Thoracic aorta (tissue), 2 donors: ENCODE measurements around the gene ASS1. TPM values are rescaled to one million over a fixed set of nuclear protein-coding genes. Genes with fewer than 3 reads are reported as not detected.

Source experiments
- ATAC-seq: fragments of 150-250 bp; one replicate; pipeline ENCODE4 v1.8.0; 2017; ENCODE audit warnings: low read depth; ENCODE audit not compliant: insufficient number of reproducible peaks, low FRiP score
- DNase-seq: peaks from one replicate; pipeline ENCODE4 v3.0.0-alpha.2; 2020; ENCODE audit warnings: low spot score
- H3K27ac ChIP-seq, 2 donors: fragments of 200-600 bp; sonication (generic); 1 replicate in 1 of 2; 2 replicates in 1 of 2; pipeline ENCODE4 v1.5.1; 2016; ENCODE audit warnings: mild to moderate bottlenecking in 2 of 2, moderate library complexity in 2 of 2
- H3K27me3 ChIP-seq: fragments of 200-600 bp; sonication (generic); replicated peaks from 2 replicates; pipeline ENCODE4 v1.6.0; 2016; ENCODE audit warnings: mild to moderate bottlenecking; ENCODE audit not compliant: insufficient read depth
- H3K36me3 ChIP-seq: fragments of 200-600 bp; sonication (generic); one replicate; pipeline ENCODE4 v1.5.1; 2016
- H3K4me1 ChIP-seq, 2 donors: fragments of 200-600 bp; sonication (generic); 1 replicate in 1 of 2; 2 replicates in 1 of 2; pipeline versions ENCODE4 v1.5.1 to v1.6.0; 2016; ENCODE audit warnings: low read depth in 2 of 2, mild to moderate bottlenecking in 1 of 2; ENCODE audit not compliant: control insufficient read depth in 1 of 2
- H3K4me3 ChIP-seq: fragments of 200-600 bp; sonication (generic); 2 replicates; pipeline ENCODE4 v1.5.1; 2016; ENCODE audit warnings: mild to moderate bottlenecking
- H3K9me3 ChIP-seq: fragments of 200-600 bp; sonication (generic); 2 replicates; pipeline ENCODE4 v1.5.1; 2016
- total RNA-seq, 2 donors: library from RNA; depleted of rRNA; stranded (reverse); fragments of >200 nt; gene quantifications; one replicate each; pipeline versions ENCODE4 v1.1.0 to v1.2.3, GENCODE V29; 2016
- TF ChIP-seq, protein P1 (sequence below): fragments of 200-600 bp; sonication (generic); IDR thresholded peaks from one replicate; pipeline ENCODE4 v1.5.1; 2019; ENCODE audit warnings: antibody characterized with exemption

The ASS1 gene
- total RNA-seq, 2 donors from 2014 or later, result 65.4 to 81.7 TPM

DNA sequence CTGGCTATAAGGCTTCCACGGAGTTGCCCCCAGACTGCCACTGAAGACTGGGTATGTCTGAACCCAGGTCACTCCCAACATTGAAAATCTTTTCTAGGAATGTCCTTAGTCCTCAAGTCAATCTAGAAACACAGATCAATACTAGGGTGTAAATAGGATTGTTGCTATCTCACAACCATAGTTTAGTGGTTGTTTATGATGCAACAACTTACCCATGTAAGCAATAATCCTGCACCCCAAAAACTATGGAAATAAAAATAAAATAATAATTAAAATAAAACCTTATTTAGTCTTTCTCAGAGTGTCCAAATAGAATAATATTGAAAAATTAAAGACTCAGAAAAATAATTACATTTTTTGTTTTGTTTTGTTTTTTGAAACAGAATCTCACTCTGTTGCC, 68.3 kb downstream of the ASS1 start:
- no peak for ATAC-seq
- H3K9me3 ChIP-seq, result no peaks in the 10 kb centered on the region
- H3K27me3 ChIP-seq, result no peaks in the 10 kb centered on the region
- no peaks in the 10 kb centered on the region for H3K36me3 ChIP-seq
- H3K4me3 ChIP-seq, result no peak overlapping the region
- H3K27ac ChIP-seq, result no peak overlapping the region
- DNase-seq, result no peak
- TF ChIP-seq, protein P1, sequence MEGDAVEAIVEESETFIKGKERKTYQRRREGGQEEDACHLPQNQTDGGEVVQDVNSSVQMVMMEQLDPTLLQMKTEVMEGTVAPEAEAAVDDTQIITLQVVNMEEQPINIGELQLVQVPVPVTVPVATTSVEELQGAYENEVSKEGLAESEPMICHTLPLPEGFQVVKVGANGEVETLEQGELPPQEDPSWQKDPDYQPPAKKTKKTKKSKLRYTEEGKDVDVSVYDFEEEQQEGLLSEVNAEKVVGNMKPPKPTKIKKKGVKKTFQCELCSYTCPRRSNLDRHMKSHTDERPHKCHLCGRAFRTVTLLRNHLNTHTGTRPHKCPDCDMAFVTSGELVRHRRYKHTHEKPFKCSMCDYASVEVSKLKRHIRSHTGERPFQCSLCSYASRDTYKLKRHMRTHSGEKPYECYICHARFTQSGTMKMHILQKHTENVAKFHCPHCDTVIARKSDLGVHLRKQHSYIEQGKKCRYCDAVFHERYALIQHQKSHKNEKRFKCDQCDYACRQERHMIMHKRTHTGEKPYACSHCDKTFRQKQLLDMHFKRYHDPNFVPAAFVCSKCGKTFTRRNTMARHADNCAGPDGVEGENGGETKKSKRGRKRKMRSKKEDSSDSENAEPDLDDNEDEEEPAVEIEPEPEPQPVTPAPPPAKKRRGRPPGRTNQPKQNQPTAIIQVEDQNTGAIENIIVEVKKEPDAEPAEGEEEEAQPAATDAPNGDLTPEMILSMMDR, result no peak
- no peaks in the 10 kb centered on the region for H3K4me1 ChIP-seq

DNA sequence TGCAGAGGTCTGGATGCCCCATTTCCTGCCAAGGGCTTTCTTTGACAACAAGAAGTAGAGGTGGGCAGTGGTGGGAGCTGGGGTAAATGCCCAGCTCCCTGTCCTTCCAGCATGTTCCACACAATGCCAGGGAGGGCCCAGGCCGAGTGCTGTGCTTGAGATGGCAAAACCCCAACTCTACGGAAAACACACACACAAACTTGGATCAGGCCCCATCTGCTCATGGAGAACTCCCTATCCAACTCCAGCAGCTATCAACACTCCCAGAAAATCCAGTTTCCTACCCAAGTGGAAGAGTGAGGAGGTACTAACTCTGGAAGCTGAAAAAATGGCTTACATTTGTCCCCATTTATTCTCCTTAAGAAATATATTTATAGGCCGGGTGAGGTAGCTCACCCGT, 73.5 kb downstream of the ASS1 start:
- no peaks in the 10 kb centered on the region for H3K36me3 ChIP-seq
- H3K27me3 ChIP-seq, result no peaks in the 10 kb centered on the region
- no peak overlapping the region for H3K4me3 ChIP-seq
- H3K4me1 ChIP-seq, result no peaks in the 10 kb centered on the region
- TF ChIP-seq, protein P1, result no peak
- ATAC-seq, result no peak
- H3K9me3 ChIP-seq, result no peaks in the 10 kb centered on the region
- H3K27ac ChIP-seq, result no peak overlapping the region
- DNase-seq, result no peak

DNA sequence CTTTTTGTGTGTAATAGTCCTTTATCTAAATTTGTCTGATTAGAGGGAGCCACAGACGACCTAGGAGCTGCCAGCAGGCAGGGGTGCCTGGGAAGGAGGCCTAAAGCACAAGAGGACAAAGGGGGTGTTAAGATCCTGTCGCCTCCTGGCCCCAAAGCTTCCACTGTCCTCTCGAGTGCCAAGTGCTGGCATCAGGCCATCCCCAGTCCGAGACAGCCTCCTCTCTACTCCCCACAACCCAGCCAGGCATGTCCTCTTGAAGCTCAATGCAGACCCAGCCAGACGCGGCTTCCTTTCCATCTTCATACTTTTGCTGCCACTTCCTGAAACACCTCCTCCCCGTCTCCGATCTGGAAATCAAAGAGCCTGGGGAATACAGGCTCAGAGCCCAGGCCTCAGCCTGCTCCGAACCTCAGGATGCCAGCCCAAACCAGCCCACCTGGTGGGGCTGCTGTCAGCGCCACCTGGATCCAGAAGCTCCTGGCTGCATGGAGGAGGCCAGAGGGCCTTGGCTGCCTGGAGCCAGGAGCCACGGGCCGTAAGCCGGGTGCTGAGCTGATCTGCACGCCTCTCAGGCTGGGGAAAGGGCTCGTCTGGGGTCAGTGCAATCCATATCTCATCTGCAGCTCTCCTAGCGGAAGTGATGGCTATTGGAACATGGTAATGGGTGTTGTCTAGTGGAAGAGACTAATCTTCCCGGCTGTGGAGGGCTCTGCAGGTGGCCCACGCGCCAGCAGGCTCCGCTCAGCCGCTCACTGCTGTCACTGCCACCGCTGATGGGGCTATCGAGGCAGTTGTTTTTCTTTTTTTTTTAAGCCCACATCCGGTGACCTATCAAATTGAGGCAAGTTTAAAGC, 74.4 kb downstream of the ASS1 start:
- Histone ChIP-seq H3K27ac (no peak overlapping the region), H3K9me3 (no peaks in the 10 kb centered on the region), H3K4me1 (no peaks in the 10 kb centered on the region), H3K36me3 (no peaks in the 10 kb centered on the region), H3K27me3 (no peaks in the 10 kb centered on the region), H3K4me3 (no peak overlapping the region)
- ATAC-seq (no peak), DNase-seq (no peak)
- TF ChIP-seq, protein P1, result no peak

DNA sequence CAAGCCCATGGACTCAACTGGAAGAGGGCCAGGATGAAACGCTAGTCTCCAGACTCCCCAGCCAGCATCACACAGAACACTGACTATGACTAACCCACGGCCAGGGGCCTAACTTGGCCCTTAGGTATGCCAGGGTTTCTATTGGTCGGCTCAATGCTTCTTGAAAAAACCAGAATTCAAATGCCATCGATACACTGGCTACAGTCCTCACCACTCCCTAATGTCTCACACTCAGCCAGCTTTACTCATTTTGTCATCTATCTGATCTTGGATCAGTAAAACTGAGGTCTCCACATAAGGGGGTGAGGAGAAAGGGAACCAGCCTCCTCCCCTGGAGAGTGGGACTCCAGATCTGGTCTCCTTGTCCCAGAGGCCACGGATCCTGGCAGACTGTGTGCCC, 75.2 kb downstream of the ASS1 start:
- Histone ChIP-seq H3K4me1 (no peaks in the 10 kb centered on the region), H3K4me3 (no peak overlapping the region), H3K9me3 (no peaks in the 10 kb centered on the region), H3K27me3 (no peaks in the 10 kb centered on the region), H3K36me3 (no peaks in the 10 kb centered on the region), H3K27ac (no peak overlapping the region)
- DNase-seq (no peak), ATAC-seq (no peak)
- TF ChIP-seq, protein P1, result no peak

DNA sequence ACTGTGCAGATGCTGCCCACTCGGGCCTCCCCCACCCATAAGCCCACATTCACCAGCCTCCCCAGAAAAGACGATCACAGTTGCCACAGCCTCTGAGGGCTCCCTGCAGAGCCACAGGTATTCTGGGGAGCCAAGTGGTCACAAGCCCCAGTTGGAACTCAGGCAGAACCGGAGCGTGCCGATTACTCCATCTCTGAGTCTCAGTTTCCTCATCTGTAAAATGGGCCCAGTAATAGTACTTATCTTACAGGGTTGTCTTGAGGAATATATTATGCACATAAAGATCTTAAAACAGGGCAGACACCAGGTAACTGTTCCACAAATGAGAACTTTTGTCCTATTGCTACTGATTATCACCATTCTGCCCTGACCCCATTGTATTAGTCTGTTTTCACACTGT, 77.0 kb downstream of the ASS1 start:
- TF ChIP-seq, protein P1, result no peak
- H3K27me3 ChIP-seq, result no peaks in the 10 kb centered on the region
- H3K27ac ChIP-seq, result no peak overlapping the region
- ATAC-seq, result no peak
- H3K9me3 ChIP-seq, result no peaks in the 10 kb centered on the region
- H3K4me1 ChIP-seq, result no peaks in the 10 kb centered on the region
- DNase-seq, result no peak
- no peaks in the 10 kb centered on the region for H3K36me3 ChIP-seq
- no peak overlapping the region for H3K4me3 ChIP-seq
